HG02938 (cell line): ENCODE data around the gene CFAP68.
"Not testable (repeated sequence)": the region's sequence is repeated elsewhere in the genome, so short reads cannot be mapped to it uniquely, and the experiment has no call there.

Experiments used
- ATAC-seq: cut with Tn5 transposase; IDR thresholded peaks from one replicate; pipeline ENCODE4 v1.9.1; 2021; ENCODE audit warnings: mild to moderate bottlenecking, moderate library complexity; ENCODE audit not compliant: unreplicated experiment

CFAP68 gene

DNA sequence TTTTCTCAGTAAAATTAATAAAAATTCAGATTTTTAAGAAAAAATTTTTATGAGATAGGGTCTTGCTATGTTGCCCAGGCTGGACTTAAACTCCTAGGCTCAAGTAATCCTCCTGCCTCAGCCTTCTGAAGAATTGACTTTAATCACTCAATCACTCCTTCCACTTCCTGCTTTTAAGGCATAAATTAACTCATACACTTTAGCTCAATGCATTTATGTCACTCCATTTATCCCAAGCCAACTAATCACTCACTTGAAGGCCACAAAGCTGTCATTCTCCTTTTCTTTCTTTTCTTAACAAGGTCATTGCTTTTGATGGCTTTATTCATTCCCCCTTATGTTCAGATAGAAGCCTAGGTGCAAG, 8.8 kb upstream of the CFAP68 start:
- no peak for ATAC-seq

DNA sequence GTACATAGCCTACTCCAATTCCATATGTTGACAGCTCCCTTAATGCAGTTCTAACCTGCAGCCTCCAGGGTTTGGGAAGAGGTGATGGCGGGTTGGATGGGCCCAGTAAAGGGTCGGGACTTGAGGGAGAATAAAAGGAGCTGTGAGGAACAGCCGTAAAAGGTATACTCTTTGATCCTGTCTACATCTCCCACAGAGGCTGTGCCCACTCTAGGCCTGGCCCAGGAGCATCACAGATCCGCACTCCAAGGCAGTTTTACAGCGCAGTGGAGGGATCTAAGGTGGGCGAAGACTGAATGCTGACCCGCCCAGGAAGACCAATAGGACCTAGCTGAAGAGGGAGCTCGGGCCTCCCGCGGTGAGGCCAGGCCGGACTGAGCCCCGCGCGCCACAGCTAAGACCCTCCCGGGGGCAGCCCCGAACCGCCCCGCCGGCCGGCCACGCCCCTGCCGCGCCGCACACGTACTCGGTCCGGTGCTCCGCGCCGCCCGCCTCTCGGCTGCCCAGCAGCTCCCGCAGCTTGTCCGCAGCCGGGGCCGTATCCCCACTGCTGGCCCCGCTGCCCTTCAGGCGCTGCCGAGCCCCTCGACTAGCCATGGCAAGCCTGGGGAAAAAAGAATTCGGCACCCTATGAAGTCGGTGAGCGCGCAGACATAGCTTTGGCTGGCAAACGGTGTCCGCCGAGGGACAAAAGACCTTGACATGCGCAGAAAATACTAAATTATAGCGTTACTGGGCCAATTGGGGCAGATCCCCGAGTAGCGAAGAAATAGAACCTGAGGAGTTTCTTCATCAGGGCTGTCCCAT, 8.3 kb upstream of the CFAP68 start, which contains the start of gene ALG9:
TSS of gene ALG9 (minus strand) at position 696 of the 807 bp plus-strand sequence. CDS start at position 597, 99 bp downstream.
- ATAC-seq = peak; percentile 78

DNA sequence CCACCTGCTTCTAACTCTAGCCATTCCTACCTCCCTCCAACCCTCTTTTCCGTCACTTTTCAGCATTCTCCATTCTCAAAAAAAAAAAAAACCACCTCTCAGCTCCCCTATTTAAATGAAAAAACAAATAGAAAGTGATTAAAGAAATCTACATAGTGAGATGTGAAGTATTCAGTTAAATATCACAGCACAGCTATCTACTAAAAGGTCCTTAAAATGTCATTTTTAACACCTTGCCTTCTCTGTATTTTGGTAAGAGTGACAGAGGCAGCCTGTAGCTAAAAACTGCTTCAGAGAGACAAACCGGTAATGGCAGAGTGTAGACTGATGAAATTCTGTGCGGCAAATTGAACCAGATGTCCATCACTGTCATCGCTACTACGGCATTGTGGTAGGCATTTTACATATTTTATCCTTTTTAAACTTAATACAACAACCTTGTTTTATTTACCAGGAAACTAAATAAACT, 7.6 kb upstream of the CFAP68 start:
- ATAC-seq = no peak

DNA sequence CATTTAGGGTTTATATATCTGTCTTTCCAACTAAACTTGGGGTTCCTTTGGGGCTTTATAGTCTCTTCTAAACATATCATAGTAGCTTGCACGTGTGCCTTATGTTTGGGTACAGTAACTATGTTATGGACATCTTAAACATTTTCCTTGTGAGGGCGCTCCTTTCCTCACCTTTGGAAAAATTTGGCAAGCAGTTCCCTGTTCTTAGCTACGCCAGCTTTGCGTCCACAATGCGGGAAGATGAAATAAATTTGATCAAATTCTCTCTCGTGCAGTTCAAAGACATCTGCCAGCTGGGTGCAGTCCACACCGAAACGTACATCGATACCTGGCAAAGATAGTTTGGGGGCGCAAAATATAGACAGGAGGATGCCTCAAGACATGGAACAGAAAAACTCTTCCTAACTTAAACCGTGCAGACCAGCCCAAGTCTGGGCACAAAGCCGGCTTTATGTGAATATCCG, 924 bp upstream of the CFAP68 start:
- ATAC-seq = peak; percentile 3

- ATAC-seq = peak; percentile 4
Measured at GRCh38 chr11:111879637-111879960, 258 bp downstream of the CFAP68 start.

- no peak for ATAC-seq
Measured at GRCh38 chr11:111882202-111882601, 2.9 kb downstream of the CFAP68 start.

GRCh38 chr11:111885053-111885452, 5.7 kb downstream of the CFAP68 start:
- ATAC-seq = not testable (repeated sequence)

DNA sequence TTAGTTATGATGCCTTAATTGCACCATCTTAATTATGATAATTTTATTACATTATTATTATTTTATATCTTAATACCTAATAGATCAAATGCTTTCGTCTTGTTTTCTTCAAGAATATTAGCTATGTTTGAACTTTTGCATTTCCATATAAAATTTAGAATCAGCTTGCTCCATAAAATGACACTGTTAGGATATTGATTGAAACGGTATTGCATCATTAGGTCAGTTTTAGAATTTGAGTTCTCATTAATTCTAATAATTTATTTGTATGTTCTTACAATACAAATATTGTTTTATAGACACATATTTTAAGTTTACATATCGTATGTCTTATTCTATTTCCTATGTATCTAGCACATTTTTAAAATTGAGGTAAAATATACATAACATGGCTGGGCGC, 6.7 kb downstream of the CFAP68 start:
- no peak for ATAC-seq

- no peak for ATAC-seq
Measured at GRCh38 chr11:111886844-111887243, 7.5 kb downstream of the CFAP68 start.

DNA sequence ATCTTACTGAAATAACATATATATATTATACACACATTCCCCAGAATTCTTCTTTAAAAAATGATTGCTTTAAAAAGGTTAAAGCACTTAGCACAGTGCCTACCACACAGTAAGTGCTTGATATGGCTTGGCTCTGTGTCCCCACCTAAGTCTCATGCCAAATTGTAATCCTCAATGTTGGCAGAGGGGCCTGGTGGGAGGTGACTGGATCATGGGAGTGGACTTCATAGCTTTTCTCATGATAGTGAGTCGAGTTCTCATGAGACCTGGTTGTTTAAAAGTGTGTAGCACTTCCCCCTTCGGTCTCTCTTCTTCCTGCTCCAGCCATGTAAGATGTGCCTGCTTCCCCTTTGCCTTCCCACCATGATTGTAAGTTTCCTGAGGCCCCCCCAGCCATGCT, 26.1 kb downstream of the CFAP68 start:
- ATAC-seq = no peak

GRCh38 chr11:111906680-111907079, 27.3 kb downstream of the CFAP68 start:
- no peak for ATAC-seq

DNA sequence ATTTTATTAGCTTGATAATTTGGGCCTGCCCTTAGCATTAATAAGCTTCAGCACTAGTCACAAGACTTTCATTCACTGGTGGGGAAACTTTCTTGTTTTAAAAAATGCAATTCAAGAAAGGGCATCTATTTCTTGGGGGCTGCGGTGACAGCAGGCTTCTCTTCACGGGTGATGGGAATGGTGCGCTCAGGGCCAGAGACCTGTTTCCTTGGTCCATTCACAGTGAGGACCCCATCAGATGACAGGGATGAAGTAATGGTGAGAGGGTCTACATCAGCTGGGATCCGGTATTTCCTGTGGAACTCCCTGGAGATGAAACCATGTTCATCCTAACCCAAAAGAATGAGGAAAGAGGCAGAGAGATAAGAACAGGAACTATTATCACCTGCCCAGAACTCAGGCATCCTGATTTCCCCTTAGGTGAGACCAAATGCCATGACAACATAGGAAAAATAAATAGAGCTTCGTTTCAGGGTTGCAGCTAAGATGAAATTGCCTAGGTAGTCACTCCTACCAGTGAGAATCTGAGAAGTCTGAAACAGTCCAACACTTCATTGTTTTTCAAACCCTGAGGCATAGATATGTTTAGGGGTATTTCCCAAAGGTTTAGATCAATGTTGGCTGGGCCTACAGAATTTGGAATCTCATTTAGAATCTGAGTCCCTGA, 29.4 kb downstream of the CFAP68 start:
- ATAC-seq = no peak

DNA sequence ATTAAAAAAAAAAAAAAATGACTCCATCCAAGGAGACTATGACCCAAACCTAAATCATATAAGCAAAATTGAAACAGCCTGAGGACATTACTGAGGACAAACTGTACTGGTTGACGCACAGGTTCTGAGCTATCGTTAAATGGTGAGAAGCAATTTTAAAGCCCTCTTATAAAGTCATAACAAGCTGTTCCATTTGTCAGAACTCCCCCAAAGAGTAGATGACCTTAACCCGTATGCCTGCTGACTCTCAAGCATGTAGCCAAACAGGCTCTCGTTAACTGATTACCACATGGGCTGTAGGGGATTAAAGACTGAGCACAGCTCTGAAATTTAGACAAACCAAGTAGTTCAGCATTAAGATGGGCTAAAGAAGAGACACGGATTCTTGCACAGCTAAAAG, 30.0 kb downstream of the CFAP68 start:
- ATAC-seq = no peak

DNA sequence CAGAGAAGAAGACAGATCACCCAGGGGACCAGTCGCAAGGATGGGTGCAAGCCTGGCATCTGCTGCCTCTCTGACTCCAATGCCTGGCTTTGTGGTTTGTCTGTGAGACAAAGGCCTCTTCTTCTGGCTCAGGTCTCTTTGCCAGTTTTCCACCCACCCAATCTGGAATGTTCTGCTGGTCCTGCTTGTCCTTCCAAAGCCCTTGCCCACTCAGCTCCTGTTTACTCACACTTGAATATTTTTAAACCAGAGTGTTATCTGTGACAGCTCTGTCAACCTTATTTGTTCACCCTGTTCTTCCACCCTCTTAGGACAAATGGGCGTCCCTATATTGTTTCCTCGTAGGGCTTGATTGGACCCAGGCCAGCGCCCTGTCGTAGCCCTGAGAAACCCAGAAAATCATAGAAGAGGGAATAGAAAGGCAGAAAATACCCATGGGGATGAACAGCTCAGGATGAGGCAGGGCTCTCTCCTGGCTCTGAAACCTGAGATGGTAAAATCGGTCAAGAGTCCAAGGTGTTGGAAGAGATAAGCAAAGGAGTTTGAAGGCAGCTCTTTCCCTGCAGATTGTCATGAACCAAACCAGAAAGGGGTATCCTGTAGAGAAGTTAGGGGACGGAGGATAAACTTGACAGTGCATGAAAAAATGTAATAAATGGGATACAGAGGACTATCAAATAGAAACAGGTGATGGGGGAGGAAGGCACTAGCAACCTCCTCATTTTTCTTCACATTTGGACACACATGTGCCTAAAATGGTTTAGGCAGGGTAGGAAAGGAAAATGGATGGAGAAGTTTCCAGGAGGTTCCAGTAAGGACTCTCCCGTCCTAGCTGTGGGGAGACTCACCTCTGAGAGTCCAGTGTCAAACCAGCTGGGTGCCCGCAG, 31.6 kb downstream of the CFAP68 start:
- ATAC-seq = no peak

DNA sequence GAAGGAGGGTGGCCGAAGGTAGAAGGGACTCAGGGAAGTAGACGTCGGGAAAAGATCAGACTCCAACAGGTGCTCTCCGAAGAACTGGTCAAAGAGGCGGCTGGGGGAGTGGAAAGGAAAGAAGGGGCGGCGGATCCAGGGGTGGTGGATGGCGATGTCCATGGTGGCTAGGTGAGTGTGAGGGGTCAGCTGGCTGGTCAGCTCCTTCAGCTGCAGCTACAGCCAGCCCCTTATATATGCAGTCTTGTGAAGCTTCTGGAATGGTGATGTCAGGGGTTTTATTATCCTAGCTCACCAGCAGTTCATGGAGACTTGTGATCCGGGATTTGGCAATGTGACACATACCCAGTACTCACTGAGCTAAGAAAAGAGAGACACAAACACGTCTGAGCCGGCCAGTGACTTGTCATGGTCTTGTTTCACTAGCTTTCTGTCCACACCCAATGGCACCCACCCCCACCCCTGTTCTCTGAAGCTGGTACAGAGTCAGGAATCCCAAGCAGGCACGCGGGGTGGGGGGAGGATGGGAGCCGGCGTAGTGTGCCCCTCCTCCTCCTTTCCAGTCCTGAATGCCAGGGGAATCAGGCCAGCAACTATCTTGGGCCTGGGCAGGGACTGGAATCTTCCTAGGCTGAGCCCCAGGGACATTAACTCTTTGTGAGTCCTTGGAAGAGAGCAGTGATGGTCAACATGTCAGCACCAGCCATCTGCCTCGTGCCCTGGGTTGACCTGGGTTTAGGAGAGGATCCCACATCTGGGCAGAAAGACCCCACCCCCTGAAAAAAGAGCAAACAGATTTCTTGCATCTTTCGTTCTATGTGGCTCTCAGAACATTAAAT, 32.4 kb downstream of the CFAP68 start, which contains the start of gene CRYAB:
TSS of gene CRYAB (minus strand) at position 208 of the 839 bp plus-strand sequence. CDS start at position 162, 46 bp downstream.
- no peak for ATAC-seq

DNA sequence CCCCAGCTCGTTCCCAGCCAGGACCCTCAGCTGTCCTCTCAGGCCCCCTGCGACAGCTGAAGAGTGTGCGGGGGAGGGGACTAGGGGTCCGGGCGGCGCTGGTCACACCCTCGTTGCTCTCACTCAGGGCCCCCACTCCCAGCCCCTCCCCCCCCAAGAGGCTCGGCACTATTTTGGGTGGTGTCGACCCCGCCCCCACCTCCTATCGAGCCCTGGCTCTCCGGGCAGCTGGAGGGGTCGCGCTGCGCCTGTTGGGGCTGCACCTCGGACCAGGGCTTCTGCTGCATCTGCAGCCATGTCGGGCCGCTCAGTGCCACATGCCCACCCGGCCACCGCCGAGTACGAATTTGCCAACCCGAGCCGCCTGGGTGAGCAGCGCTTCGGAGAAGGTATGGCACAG, 33.2 kb downstream of the CFAP68 start, which contains the start of gene HSPB2:
TSS of gene HSPB2 (plus strand) at position 200 of the 400 bp plus-strand sequence. CDS start at position 296, 96 bp downstream.
- no peak for ATAC-seq

DNA sequence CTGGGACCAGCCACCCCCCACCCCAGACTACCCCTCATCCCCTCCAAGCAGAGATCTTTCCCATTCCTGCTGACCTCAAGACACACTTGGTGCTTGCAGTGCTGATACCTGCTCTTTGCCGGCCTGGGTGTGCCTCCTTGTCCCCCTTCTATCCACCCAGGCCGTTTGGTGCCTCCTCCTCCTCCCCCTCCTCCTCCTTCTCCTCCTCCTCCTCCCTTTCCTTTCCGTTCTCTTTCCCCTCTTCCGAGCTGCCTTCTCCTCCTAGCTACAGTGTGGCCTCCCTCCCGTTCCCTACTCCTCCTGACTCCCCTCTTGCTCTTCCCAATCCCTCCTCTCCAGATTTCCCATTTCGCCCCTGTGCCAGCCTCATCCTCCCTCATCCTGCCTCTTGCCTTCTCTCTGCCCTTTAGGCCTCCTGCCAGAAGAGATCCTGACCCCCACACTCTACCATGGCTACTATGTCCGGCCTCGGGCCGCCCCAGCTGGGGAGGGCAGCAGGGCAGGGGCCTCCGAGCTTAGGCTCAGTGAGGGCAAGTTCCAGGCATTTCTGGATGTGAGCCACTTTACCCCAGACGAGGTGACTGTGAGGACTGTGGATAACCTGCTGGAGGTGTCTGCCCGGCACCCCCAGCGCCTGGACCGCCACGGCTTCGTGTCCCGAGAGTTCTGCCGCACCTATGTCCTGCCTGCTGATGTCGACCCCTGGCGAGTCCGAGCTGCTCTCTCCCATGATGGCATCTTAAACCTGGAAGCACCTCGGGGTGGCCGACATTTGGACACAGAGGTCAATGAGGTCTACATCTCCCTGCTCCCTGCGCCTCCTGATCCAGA, 33.9 kb downstream of the CFAP68 start:
- ATAC-seq = no peak

DNA sequence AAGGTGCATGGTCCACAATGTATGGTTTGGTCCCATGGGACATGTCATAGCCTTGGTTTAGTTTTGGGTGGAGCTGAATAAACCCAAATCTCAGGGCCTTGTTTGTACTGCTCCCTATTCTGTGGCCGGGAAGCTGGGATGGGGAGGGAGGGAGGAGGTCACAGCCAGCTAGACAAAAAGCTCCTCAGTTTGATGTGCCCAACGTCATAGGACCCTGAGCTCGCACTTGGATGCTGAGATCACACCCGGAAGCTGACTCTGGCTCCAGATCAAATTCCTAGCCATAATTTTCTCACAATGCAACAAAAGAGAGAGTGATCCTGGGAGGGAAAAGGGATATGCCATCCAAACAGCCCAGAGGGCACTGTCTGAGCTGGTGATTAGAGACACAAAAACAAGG, 34.7 kb downstream of the CFAP68 start:
- ATAC-seq = no peak

- no peak for ATAC-seq
Measured at GRCh38 chr11:111916768-111917167, 37.4 kb downstream of the CFAP68 start.
